Neuronal stem cell (in vitro differentiated cells): ENCODE measurements around the gene IRF8.

Source experiments
- DNase-seq: peaks from one replicate; pipeline ENCODE4 v3.0.0-alpha.2; 2013; ENCODE audit warnings: low spot score
- H2AFZ ChIP-seq: one replicate; pipeline ENCODE4 v1.6.1; 2013; ENCODE audit warnings: mild to moderate bottlenecking, low read length, inconsistent platforms
- H2AK5ac ChIP-seq: 2 replicates; pipeline ENCODE4 v1.6.1; 2013; ENCODE audit warnings: low read depth, mild to moderate bottlenecking, inconsistent platforms, low read length, moderate library complexity, mixed read lengths
- H2BK120ac ChIP-seq: 2 replicates; pipeline ENCODE4 v1.6.1; 2013; ENCODE audit warnings: low read depth, mild to moderate bottlenecking, inconsistent platforms, low read length, moderate library complexity, mixed read lengths
- H2BK12ac ChIP-seq: one replicate; pipeline ENCODE4 v1.6.1; 2013; ENCODE audit warnings: low read length, inconsistent platforms
- H2BK15ac ChIP-seq: 2 replicates; pipeline ENCODE4 v1.6.1; 2013; ENCODE audit warnings: mild to moderate bottlenecking, low read length, inconsistent platforms, mixed read lengths
- H2BK5ac ChIP-seq: one replicate; pipeline ENCODE4 v1.6.1; 2013; ENCODE audit warnings: inconsistent platforms, mild to moderate bottlenecking, low read length, moderate library complexity
- H3K14ac ChIP-seq: one replicate; pipeline ENCODE4 v1.6.1; 2013; ENCODE audit warnings: low read length, inconsistent platforms
- H3K18ac ChIP-seq: 2 replicates; pipeline ENCODE4 v1.6.1; 2013; ENCODE audit warnings: low read length, inconsistent platforms
- H3K23ac ChIP-seq: 2 replicates; pipeline ENCODE4 v1.6.1; 2013; ENCODE audit warnings: low read depth, mild to moderate bottlenecking, mixed read lengths, low read length, inconsistent platforms; ENCODE audit not compliant: poor library complexity
- H3K27ac ChIP-seq: replicated peaks from 3 replicates; pipeline ENCODE4 v1.5.1; 2013; ENCODE audit warnings: low read length, inconsistent platforms
- H3K27me3 ChIP-seq, 3 experiments: 2 replicates each; pipeline ENCODE4 v1.6.1; 2013; ENCODE audit warnings: low read length in 3 of 3, mild to moderate bottlenecking in 2 of 3, inconsistent platforms in 1 of 3, low read depth in 1 of 3, mixed read lengths in 1 of 3, moderate library complexity in 1 of 3; ENCODE audit not compliant: control insufficient read depth in 3 of 3, insufficient read depth in 3 of 3
- H3K36me3 ChIP-seq, 2 donors: replicated peaks in 1 of 2; 2 replicates each; pipeline ENCODE4 v1.6.1; 2013; ENCODE audit warnings: low read length in 2 of 2; ENCODE audit not compliant: control insufficient read depth in 2 of 2, insufficient read depth in 2 of 2
- H3K4ac ChIP-seq: 2 replicates; pipeline ENCODE4 v1.6.1; 2013; ENCODE audit warnings: inconsistent platforms, mild to moderate bottlenecking, low read length, moderate library complexity
- H3K4me1 ChIP-seq, 2 donors: 1 replicate in 1 of 2; 2 replicates in 1 of 2; pipeline ENCODE4 v1.6.1; 2013; ENCODE audit warnings: low read length in 2 of 2, low read depth in 1 of 2; ENCODE audit not compliant: control insufficient read depth in 2 of 2, insufficient read depth in 1 of 2
- H3K4me2 ChIP-seq: one replicate; pipeline ENCODE4 v1.6.1; 2013; ENCODE audit warnings: mild to moderate bottlenecking, low read length, inconsistent platforms; ENCODE audit not compliant: insufficient read depth, poor library complexity, severe bottlenecking
- H3K4me3 ChIP-seq, 2 donors: 2 replicates each; pipeline ENCODE4 v1.5.1; 2013; ENCODE audit warnings: low read length in 2 of 2, mild to moderate bottlenecking in 2 of 2, inconsistent platforms in 1 of 2, moderate library complexity in 1 of 2
- H3K79me1 ChIP-seq: one replicate; pipeline ENCODE4 v1.6.1; 2013; ENCODE audit warnings: low read depth, mild to moderate bottlenecking, inconsistent platforms, low read length, moderate library complexity
- H3K9ac ChIP-seq: one replicate; pipeline ENCODE4 v1.6.1; 2013; ENCODE audit warnings: mild to moderate bottlenecking, low read depth, low read length, inconsistent platforms; ENCODE audit not compliant: poor library complexity
- H3K9me3 ChIP-seq, 2 donors: replicated peaks in 1 of 2; 2 replicates each; pipeline versions ENCODE3 to v1.6.1; 2013; ENCODE audit warnings: low read length in 2 of 2, mild to moderate bottlenecking in 2 of 2, inconsistent platforms in 1 of 2, low read depth in 1 of 2, mixed read lengths in 1 of 2, moderate library complexity in 1 of 2; ENCODE audit not compliant: control insufficient read depth in 2 of 2, insufficient read depth in 1 of 2
- H4K8ac ChIP-seq: one replicate; pipeline ENCODE4 v1.6.1; 2013; ENCODE audit warnings: low read depth, mild to moderate bottlenecking, inconsistent platforms, low read length, moderate library complexity
- H4K91ac ChIP-seq: one replicate; pipeline ENCODE4 v1.6.1; 2013; ENCODE audit warnings: low read length, low read depth, mild to moderate bottlenecking, inconsistent platforms; ENCODE audit not compliant: poor library complexity
- WGBS, 2 donors: extraction: QIAGEN DNeasy Blood & Tissue Kit; methylation state at CpG; one replicate each; pipeline ENCODE4 v1.1.7; 2013; ENCODE audit warnings: missing lambda C conversion rate in 2 of 2, mixed read lengths in 1 of 2; ENCODE audit not compliant: insufficient read length in 2 of 2, insufficient replicate concordance in 1 of 2; ENCODE audit errors: extremely low coverage in 2 of 2; 5-methylcytosine and 5-hydroxymethylcytosine counted together

IRF8 gene

GRCh38 chr16:85882181-85882810 lies 16.7 kb upstream of the IRF8 start:
- Histone ChIP-seq H2BK15ac (no peak overlapping the region), H2BK12ac (no peak overlapping the region), H3K4me1 (peaks cover 0 to 4% of the 10 kb centered on the region in 2 donors), H3K9ac (no peak overlapping the region), H3K27ac (no peak overlapping the region), H2BK120ac (no peak overlapping the region), H3K4me2 (no peak overlapping the region), H3K36me3 (no peaks in the 10 kb centered on the region), H3K27me3 (peaks cover 0 to 38% (median 0%) of the 10 kb centered on the region in 3 experiments), H3K9me3 (no peaks in the 10 kb centered on the region), H3K79me1 (no peaks in the 10 kb centered on the region), H3K23ac (no peak overlapping the region), H2AFZ (no peak overlapping the region), H2AK5ac (no peak overlapping the region), H3K18ac (no peak overlapping the region), H3K4me3 (no peak overlapping the region), H3K4ac (no peak overlapping the region), H4K91ac (no peak overlapping the region), H2BK5ac (no peak overlapping the region), H4K8ac (no peak overlapping the region), H3K14ac (no peak overlapping the region)
- WGBS, 2 donors = no CpG with 5 or more reads among the region's 4 CpGs
- DNase-seq = no peak

- no peak overlapping the region for H4K91ac ChIP-seq
- H2BK15ac ChIP-seq = no peak overlapping the region
- DNase-seq = no peak
- H2BK120ac ChIP-seq = no peak overlapping the region
- H3K14ac ChIP-seq = no peak overlapping the region
- H3K23ac ChIP-seq = no peak overlapping the region
- H2AK5ac ChIP-seq = no peak overlapping the region
- H2BK5ac ChIP-seq = no peak overlapping the region
- peak overlapping the region in 1 of 2 donors; percentile 51 for H3K4me3 ChIP-seq
- H3K4ac ChIP-seq = no peak overlapping the region
- no peak overlapping the region for H3K4me2 ChIP-seq
- no CpG with 5 or more reads among the region's 14 CpGs for WGBS, 2 donors
- no peak overlapping the region for H3K9ac ChIP-seq
- H3K9me3 ChIP-seq = no peaks in the 10 kb centered on the region
- H3K4me1 ChIP-seq = peaks cover 0 to 4% of the 10 kb centered on the region in 2 donors
- peaks cover 0 to 37% (median 0%) of the 10 kb centered on the region in 3 experiments for H3K27me3 ChIP-seq
- no peak overlapping the region for H3K27ac ChIP-seq
- H4K8ac ChIP-seq = no peak overlapping the region
- H2AFZ ChIP-seq = no peak overlapping the region
- H3K79me1 ChIP-seq = no peaks in the 10 kb centered on the region
- H3K36me3 ChIP-seq = no peaks in the 10 kb centered on the region
- no peak overlapping the region for H3K18ac ChIP-seq
- no peak overlapping the region for H2BK12ac ChIP-seq
Measured at GRCh38 chr16:85883813-85884212, 15.1 kb upstream of the IRF8 start.

- no peak overlapping the region for H3K14ac ChIP-seq
- no peak overlapping the region for H3K4me2 ChIP-seq
- no peak overlapping the region for H2BK12ac ChIP-seq
- no peak overlapping the region for H3K18ac ChIP-seq
- no peak overlapping the region for H2AFZ ChIP-seq
- no peak overlapping the region for H2BK15ac ChIP-seq
- no peak overlapping the region for H4K8ac ChIP-seq
- H3K4me1 ChIP-seq = no peaks in the 10 kb centered on the region
- no peak overlapping the region for H3K4me3 ChIP-seq
- H3K27ac ChIP-seq = no peak overlapping the region
- H3K9me3 ChIP-seq = no peaks in the 10 kb centered on the region
- no peak overlapping the region for H3K23ac ChIP-seq
- H2BK120ac ChIP-seq = no peak overlapping the region
- no peak overlapping the region for H3K4ac ChIP-seq
- H2BK5ac ChIP-seq = no peak overlapping the region
- no peak overlapping the region for H3K9ac ChIP-seq
- WGBS, 2 donors = no CpG with 5 or more reads among the region's 13 CpGs
- no peak for DNase-seq
- H4K91ac ChIP-seq = no peak overlapping the region
- H3K27me3 ChIP-seq = peaks cover 0 to 45% (median 0%) of the 10 kb centered on the region in 3 experiments
- H2AK5ac ChIP-seq = no peak overlapping the region
- H3K79me1 ChIP-seq = no peaks in the 10 kb centered on the region
- H3K36me3 ChIP-seq = no peaks in the 10 kb centered on the region
Measured at GRCh38 chr16:85884808-85885463, 14.0 kb upstream of the IRF8 start.

GRCh38 chr16:85885537-85885936 lies 13.4 kb upstream of the IRF8 start:
- no peak overlapping the region for H3K23ac ChIP-seq
- no peak overlapping the region for H2BK12ac ChIP-seq
- no peak overlapping the region for H3K18ac ChIP-seq
- H3K36me3 ChIP-seq = no peaks in the 10 kb centered on the region
- no peaks in the 10 kb centered on the region for H3K9me3 ChIP-seq
- H3K4me1 ChIP-seq = no peaks in the 10 kb centered on the region
- no peaks in the 10 kb centered on the region for H3K79me1 ChIP-seq
- H3K4ac ChIP-seq = no peak overlapping the region
- WGBS, 2 donors = no CpG with 5 or more reads among the region's 6 CpGs
- H3K9ac ChIP-seq = no peak overlapping the region
- H2BK15ac ChIP-seq = no peak overlapping the region
- H2AK5ac ChIP-seq = no peak overlapping the region
- DNase-seq = no peak
- no peak overlapping the region for H3K27ac ChIP-seq
- peaks cover 0 to 47% (median 0%) of the 10 kb centered on the region in 3 experiments for H3K27me3 ChIP-seq
- H4K8ac ChIP-seq = no peak overlapping the region
- no peak overlapping the region for H2AFZ ChIP-seq
- H3K4me2 ChIP-seq = no peak overlapping the region
- no peak overlapping the region for H2BK120ac ChIP-seq
- no peak overlapping the region for H3K4me3 ChIP-seq
- H3K14ac ChIP-seq = no peak overlapping the region
- no peak overlapping the region for H4K91ac ChIP-seq
- H2BK5ac ChIP-seq = no peak overlapping the region
